Measurements from ENCODE around the gene FRAS1. TPM values are rescaled to one million over a fixed set of nuclear protein-coding genes. Genes with fewer than 3 reads are reported as not detected.

The FRAS1 gene
- total RNA-seq, 1 donor from 2014 or later: not detected

- intact Hi-C loops (cut with micrococcal nuclease): no loop called here
- no peak for DNase-seq
- peaks cover 4% of the 10 kb centered on the region for H3K27me3 Mint-ChIP-seq
- no peak overlapping the region for H3K4me3 Mint-ChIP-seq
- H3K27ac Mint-ChIP-seq: no peak overlapping the region
- no peaks in the 10 kb centered on the region for H3K4me1 Mint-ChIP-seq
- no peaks in the 10 kb centered on the region for H3K36me3 Mint-ChIP-seq (ENCODE audit: low read depth)
- TF ChIP-seq CTCF (IDR thresholded peaks at IDR 0.05): no peak
- CTCF ChIA-PET: no interaction called here
- no peak for ATAC-seq (ENCODE audit: low read depth)
- POLR2A ChIA-PET: no interaction called here
- peaks cover 9% of the 10 kb centered on the region for H3K9me3 Mint-ChIP-seq
These were observed 169.2 kb downstream of the FRAS1 start for GRCh38 chr4:78226279-78226678.

GRCh38 chr4:78227411-78228057 lies 170.4 kb downstream of the FRAS1 start:
- ATAC-seq (ENCODE audit: low read depth) (no peak), DNase-seq (no peak)
- no peak overlapping the region for H3K4me3 Mint-ChIP-seq
- H3K27me3 Mint-ChIP-seq: no peaks in the 10 kb centered on the region
- no peaks in the 10 kb centered on the region for H3K4me1 Mint-ChIP-seq
- H3K27ac Mint-ChIP-seq: no peak overlapping the region
- ChIA-PET CTCF (no interaction called here), POLR2A (no interaction called here)
- intact Hi-C loops (cut with micrococcal nuclease): no loop called here
- H3K36me3 Mint-ChIP-seq (ENCODE audit: low read depth): no peaks in the 10 kb centered on the region
- H3K9me3 Mint-ChIP-seq: peaks cover 9% of the 10 kb centered on the region
- TF ChIP-seq CTCF (IDR thresholded peaks at IDR 0.05): no peak

- ChIA-PET POLR2A (interaction anchor here (0.6 kb wide), 1 partner anchor 734 kb away, joined by 3 read pairs; no protein-coding TSS in a partner anchor), CTCF (no interaction called here)
- DNase-seq: no peak
- no peaks in the 10 kb centered on the region for H3K9me3 Mint-ChIP-seq
- intact Hi-C loops (cut with micrococcal nuclease): no loop called here
- no peak for TF ChIP-seq CTCF (IDR thresholded peaks at IDR 0.05)
- H3K27ac Mint-ChIP-seq: no peak overlapping the region
- no peak overlapping the region for H3K4me3 Mint-ChIP-seq
- H3K4me1 Mint-ChIP-seq: no peaks in the 10 kb centered on the region
- no peaks in the 10 kb centered on the region for H3K27me3 Mint-ChIP-seq
- H3K36me3 Mint-ChIP-seq (ENCODE audit: low read depth): no peaks in the 10 kb centered on the region
- ATAC-seq (ENCODE audit: low read depth): no peak
These were observed 178.7 kb downstream of the FRAS1 start for GRCh38 chr4:78235800-78236199.

GRCh38 chr4:78237360-78237759 lies 180.2 kb downstream of the FRAS1 start:
- Mint-ChIP-seq H3K36me3 (ENCODE audit: low read depth) (no peaks in the 10 kb centered on the region), H3K9me3 (no peaks in the 10 kb centered on the region), H3K27me3 (no peaks in the 10 kb centered on the region), H3K4me1 (no peaks in the 10 kb centered on the region), H3K4me3 (no peak overlapping the region), H3K27ac (no peak overlapping the region)
- no peak for ATAC-seq (ENCODE audit: low read depth)
- POLR2A ChIA-PET: no interaction called here
- no peak for TF ChIP-seq CTCF (IDR thresholded peaks at IDR 0.05)
- DNase-seq: no peak
- intact Hi-C loops (cut with micrococcal nuclease): no loop called here
- CTCF ChIA-PET: no interaction called here

- no peak for DNase-seq
- POLR2A ChIA-PET: no interaction called here
- no peak overlapping the region for H3K27ac Mint-ChIP-seq
- TF ChIP-seq CTCF (IDR thresholded peaks at IDR 0.05): no peak
- intact Hi-C loops (cut with micrococcal nuclease): no loop called here
- no peak for ATAC-seq (ENCODE audit: low read depth)
- no peaks in the 10 kb centered on the region for H3K36me3 Mint-ChIP-seq (ENCODE audit: low read depth)
- H3K27me3 Mint-ChIP-seq: peaks cover 5% of the 10 kb centered on the region
- CTCF ChIA-PET: no interaction called here
- no peak overlapping the region for H3K4me3 Mint-ChIP-seq
- no peaks in the 10 kb centered on the region for H3K9me3 Mint-ChIP-seq
- H3K4me1 Mint-ChIP-seq: no peaks in the 10 kb centered on the region
These were observed 184.9 kb downstream of the FRAS1 start for GRCh38 chr4:78242071-78242470.

All from activated B cell treated with CpG ODN at 0.5 μM for 24 hours (primary cell).